ENCODE data around the gene PFN4.
A peak's percentile ranks its signal among the peaks of the same experiment; 100 is the strongest.
"Not testable (repeated sequence)": the region's sequence is repeated elsewhere in the genome, so short reads cannot be mapped to it uniquely, and the experiment has no call there.

PFN4 gene

GRCh38 chr2:24111407-24111901, 11.7 kb downstream of the PFN4 start:
- DNase-seq (ENCODE audit: low read depth in 2 of 2) = no peak

DNA sequence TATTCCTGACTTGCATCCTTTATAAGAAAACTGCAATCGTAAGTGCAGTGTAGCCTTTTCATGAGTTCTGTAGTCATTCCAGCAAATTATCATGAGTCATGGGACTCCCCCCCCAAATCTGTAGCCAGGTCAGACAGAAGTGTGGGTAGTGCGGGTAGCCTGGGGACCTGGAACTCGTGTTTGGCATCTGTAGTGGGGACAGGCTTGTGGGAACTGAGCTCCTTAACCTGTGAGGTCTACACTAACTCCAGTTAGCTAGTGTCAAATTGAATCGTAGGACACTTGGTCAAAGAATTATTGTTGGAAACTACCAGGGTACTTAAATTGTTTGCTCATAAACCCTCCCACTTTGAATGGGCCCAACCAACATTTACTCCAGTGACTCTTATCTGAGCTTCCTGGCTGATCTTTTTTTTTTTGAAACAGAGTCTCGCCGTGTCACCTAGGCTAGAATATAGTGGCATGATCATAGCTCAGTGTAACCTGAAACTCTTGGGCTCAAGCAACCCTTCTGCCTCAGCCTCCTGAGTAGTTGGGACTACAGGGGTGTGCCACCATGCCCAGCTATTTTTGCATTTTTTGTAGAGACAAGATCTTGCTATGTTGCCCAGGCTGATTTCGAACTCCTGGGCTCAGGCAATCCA, 12.4 kb downstream of the PFN4 start:
- DNase-seq (ENCODE audit: low read depth in 2 of 2) = no peak

DNA sequence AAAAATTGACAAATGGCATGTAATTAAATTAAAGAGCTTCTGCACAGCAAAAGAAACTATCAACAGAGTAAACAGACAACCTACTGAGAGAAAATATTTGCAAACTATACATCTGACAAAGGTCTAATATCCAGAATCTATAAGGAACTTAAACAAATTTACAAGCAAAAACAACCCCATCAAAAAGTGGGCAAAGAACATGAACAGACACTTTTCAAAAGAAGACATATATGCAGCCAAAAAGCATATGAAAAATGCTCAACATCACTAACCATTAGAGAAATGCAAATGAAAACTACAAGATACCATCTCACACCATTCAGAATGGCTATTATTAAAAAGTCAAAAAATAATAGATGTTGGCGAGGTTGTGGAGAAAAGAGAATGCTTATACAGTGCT, 13.7 kb downstream of the PFN4 start:
- not testable (repeated sequence) for DNase-seq (ENCODE audit: low read depth in 2 of 2)

- no peak for DNase-seq (ENCODE audit: low read depth in 2 of 2)
These were observed 15.8 kb downstream of the PFN4 start for GRCh38 chr2:24107336-24107735.

DNA sequence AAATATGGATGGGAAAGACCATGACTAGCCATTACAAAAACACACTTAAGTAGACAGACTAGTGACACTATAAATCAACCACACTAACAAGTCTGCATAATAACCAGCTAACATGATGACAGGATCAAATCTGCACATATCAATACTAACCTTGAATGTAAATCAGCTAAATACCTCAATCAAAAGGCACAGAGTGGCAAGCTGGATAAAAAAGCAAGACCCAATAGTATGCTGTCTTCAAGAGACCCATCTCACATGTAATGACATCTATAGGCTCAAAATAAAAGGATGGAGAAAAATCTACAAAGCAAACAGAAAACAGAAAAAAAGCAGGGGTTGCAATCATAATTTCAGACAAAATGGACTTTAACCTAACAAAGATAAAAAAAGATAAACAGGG, 16.3 kb downstream of the PFN4 start:
- no peak for DNase-seq (ENCODE audit: low read depth in 2 of 2)

GRCh38 chr2:24105816-24106215, 17.3 kb downstream of the PFN4 start:
- DNase-seq (ENCODE audit: low read depth in 2 of 2) = no peak

GRCh38 chr2:24104906-24105305, 18.2 kb downstream of the PFN4 start:
- no peak for DNase-seq (ENCODE audit: low read depth in 2 of 2)

- DNase-seq (ENCODE audit: low read depth in 2 of 2) = no peak
These were observed 19.0 kb downstream of the PFN4 start for GRCh38 chr2:24104110-24104650.

- no peak for DNase-seq (ENCODE audit: low read depth in 2 of 2)
These were observed 20.5 kb downstream of the PFN4 start for GRCh38 chr2:24102677-24103076.

DNA sequence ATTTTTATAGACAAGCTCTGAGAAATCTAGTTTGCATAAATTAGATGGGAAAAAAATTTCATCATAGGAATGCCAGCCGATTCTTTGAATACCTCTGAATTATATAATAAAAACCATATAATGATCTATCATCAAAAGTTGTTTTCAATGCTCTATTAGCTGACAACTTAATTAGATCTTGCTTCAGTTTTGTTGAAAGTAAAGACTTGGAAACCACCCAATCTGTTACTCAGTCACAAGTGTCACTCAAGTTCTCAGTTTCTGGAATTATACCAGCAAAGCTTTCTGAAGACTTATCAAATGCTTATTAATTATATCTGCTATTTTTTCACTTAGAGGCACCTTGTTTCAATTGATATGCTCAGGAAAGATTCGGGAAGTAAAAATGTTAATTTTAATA, 21.1 kb downstream of the PFN4 start:
- DNase-seq (ENCODE audit: low read depth in 2 of 2) = no peak

- DNase-seq (ENCODE audit: low read depth in 2 of 2) = not testable (repeated sequence)
These were observed 22.4 kb downstream of the PFN4 start for GRCh38 chr2:24100732-24101131.

- DNase-seq (ENCODE audit: low read depth in 2 of 2) = not testable (repeated sequence)
These were observed 27.9 kb downstream of the PFN4 start for GRCh38 chr2:24095171-24095677.

- DNase-seq (ENCODE audit: low read depth in 2 of 2) = not testable (repeated sequence)
These were observed 29.9 kb downstream of the PFN4 start for GRCh38 chr2:24093270-24093669.

- no peak for DNase-seq (ENCODE audit: low read depth in 2 of 2)
These were observed 34.2 kb downstream of the PFN4 start for GRCh38 chr2:24088821-24089359.

GRCh38 chr2:24087032-24087431, 36.1 kb downstream of the PFN4 start:
- DNase-seq (ENCODE audit: low read depth in 2 of 2) = no peak

GRCh38 chr2:24086241-24086640, 36.9 kb downstream of the PFN4 start:
- DNase-seq (ENCODE audit: low read depth in 2 of 2) = no peak

GRCh38 chr2:24085200-24085489, 38.0 kb downstream of the PFN4 start:
- no peak for DNase-seq (ENCODE audit: low read depth in 2 of 2)

DNA sequence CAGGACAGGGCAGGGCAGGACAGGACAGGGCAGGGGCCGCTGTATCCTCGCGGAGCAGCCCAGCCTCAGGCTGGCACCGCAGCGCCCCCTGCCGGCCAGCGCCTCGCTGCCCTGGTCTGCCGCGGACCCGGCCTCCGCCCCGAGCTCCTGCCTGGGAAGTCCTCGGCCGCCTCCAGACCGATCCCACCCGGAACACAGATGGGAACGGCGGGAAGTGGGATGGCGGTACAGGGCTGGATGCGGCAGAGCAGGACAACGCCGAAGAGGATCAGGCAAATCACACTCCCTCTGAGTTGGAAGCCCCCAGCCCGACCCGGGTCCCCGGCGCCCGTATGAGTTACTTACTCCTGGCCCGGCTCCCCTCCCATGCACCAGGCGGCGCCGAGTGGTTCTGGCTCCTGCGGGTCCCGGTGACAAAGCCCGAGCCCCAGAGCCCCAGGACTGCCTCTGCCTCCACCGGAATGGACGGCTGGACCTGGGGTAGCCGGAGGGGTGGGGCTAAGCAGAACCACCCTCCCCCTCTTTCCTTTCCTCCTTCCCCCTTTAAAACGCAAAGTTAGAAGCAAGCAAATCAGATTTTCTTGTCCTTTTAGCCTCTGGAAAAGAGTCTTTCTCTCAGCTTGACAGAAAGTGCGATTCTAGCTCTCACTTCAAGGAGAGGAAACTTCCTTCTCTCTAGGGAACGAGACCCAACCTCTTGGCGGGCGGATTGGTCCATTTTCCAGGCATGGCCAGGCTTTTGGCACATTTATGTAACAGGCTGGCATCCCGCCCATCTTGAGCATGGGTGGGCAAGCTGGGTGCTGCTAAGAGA, 38.5 kb downstream of the PFN4 start, which contains the start of gene TP53I3:
Gene TP53I3 (minus strand): TSS at position 449 of the 814 bp plus-strand sequence. CDS start 508 bp downstream, outside the sequence.
- DNase-seq (ENCODE audit: low read depth in 2 of 2) = peak in 1 of 2 donors; percentile 70

- DNase-seq (ENCODE audit: low read depth in 2 of 2) = no peak
These were observed 39.4 kb downstream of the PFN4 start for GRCh38 chr2:24083567-24084385.

GRCh38 chr2:24082787-24083566, 40.2 kb downstream of the PFN4 start:
- DNase-seq (ENCODE audit: low read depth in 2 of 2) = no peak

GRCh38 chr2:24080701-24081100, 42.4 kb downstream of the PFN4 start:
- DNase-seq (ENCODE audit: low read depth in 2 of 2) = no peak
